ENCODE data around the gene HIF1AN.

Gene HIF1AN

DNA sequence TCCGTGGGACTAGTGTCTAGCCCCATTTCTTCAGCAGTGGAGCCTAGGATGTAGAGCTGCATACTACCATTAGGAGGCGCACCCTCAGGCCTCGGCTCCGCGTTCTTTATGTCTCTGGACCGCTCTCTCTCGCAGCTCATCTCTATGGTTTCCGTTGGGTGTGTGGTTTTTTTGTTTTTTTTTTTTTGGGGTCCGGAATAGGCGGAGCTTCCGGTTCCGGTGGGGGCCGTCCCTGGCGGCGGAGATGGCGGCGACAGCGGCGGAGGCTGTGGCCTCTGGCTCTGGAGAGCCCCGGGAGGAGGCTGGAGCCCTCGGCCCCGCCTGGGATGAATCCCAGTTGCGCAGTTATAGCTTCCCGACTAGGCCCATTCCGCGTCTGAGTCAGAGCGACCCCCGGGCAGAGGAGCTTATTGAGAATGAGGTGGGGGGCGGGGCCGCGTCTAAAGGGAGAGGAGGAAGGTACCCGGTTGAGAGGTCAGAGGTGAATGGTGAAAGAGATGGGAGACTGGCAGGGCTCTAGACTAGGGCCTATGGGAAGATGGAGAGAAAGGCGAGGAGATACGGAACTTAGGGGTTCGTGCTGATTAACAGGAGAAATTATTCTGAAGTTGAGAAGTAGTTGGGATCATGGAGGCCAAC, at the start of gene HIF1AN:
Gene HIF1AN (plus strand): TSS at position 229 of the 639 bp plus-strand sequence. CDS start 16 bp downstream, at position 245.
- Histone ChIP-seq H3K4me1 (peaks cover 8% of the 10 kb centered on the region), H3K27me3 (ENCODE audit: control insufficient read depth, insufficient read depth, low read length) (no peaks in the 10 kb centered on the region), H2AFZ (peak within 1 kb of the TSS; percentile 91), H3K9me3 (ENCODE audit: control insufficient read depth, low read length) (no peaks in the 10 kb centered on the region), H3K36me3 (ENCODE audit: control insufficient read depth, insufficient read depth, low read length) (no peaks in the 10 kb centered on the region), H3K79me2 (peaks cover 8% of the 10 kb centered on the region), H3K9ac (no peak within 1 kb of the TSS), H3K4me2 (ENCODE audit: low read length) (peak within 1 kb of the TSS; percentile 68), H3K27ac (peak within 1 kb of the TSS; percentile 63), H3K4me3 (ENCODE audit: low read depth, low read length) (peak within 1 kb of the TSS; percentile 71)
- TF ChIP-seq, protein P1, sequence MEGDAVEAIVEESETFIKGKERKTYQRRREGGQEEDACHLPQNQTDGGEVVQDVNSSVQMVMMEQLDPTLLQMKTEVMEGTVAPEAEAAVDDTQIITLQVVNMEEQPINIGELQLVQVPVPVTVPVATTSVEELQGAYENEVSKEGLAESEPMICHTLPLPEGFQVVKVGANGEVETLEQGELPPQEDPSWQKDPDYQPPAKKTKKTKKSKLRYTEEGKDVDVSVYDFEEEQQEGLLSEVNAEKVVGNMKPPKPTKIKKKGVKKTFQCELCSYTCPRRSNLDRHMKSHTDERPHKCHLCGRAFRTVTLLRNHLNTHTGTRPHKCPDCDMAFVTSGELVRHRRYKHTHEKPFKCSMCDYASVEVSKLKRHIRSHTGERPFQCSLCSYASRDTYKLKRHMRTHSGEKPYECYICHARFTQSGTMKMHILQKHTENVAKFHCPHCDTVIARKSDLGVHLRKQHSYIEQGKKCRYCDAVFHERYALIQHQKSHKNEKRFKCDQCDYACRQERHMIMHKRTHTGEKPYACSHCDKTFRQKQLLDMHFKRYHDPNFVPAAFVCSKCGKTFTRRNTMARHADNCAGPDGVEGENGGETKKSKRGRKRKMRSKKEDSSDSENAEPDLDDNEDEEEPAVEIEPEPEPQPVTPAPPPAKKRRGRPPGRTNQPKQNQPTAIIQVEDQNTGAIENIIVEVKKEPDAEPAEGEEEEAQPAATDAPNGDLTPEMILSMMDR (IDR thresholded peaks at IDR 0.05), result peak; percentile 99

DNA sequence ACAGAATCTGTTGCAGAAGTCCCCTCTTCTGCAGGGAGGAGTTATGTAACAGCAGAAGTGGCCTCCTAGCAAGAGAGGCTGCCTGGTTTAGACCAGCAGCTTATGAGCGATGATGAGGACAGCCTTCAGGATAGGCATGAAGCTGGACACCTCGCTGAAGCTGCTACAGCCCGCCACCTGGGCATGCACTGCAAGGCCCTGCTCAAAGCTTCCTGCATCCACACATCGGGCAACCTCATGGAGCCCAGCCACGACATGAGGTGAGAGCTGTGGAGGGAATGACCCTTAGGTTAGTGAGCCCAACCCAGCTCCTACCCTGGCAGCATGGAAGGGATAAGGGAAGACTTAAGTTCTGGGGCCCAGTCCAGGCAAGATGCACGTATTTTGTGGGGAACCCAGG, 48.2 kb upstream of the HIF1AN start:
- Histone ChIP-seq H3K9me3 (ENCODE audit: control insufficient read depth, low read length) (no peaks in the 10 kb centered on the region), H3K79me2 (no peaks in the 10 kb centered on the region), H3K4me1 (no peaks in the 10 kb centered on the region), H3K27me3 (ENCODE audit: control insufficient read depth, insufficient read depth, low read length) (no peaks in the 10 kb centered on the region), H3K4me3 (ENCODE audit: low read depth, low read length) (no peak overlapping the region), H2AFZ (no peak overlapping the region), H3K4me2 (ENCODE audit: low read length) (no peak overlapping the region), H3K36me3 (ENCODE audit: control insufficient read depth, insufficient read depth, low read length) (no peaks in the 10 kb centered on the region), H3K9ac (no peak overlapping the region), H3K27ac (no peak overlapping the region)
- TF ChIP-seq, protein P1 (IDR thresholded peaks at IDR 0.05), result no peak

GRCh38 chr10:100489396-100489795, 46.3 kb upstream of the HIF1AN start:
- H3K4me2 ChIP-seq (ENCODE audit: low read length), result no peak overlapping the region
- H3K9me3 ChIP-seq (ENCODE audit: control insufficient read depth, low read length), result no peaks in the 10 kb centered on the region
- no peak overlapping the region for H3K4me3 ChIP-seq (ENCODE audit: low read depth, low read length)
- no peaks in the 10 kb centered on the region for H3K79me2 ChIP-seq
- H3K9ac ChIP-seq, result no peak overlapping the region
- no peak overlapping the region for H3K27ac ChIP-seq
- H3K27me3 ChIP-seq (ENCODE audit: control insufficient read depth, insufficient read depth, low read length), result no peaks in the 10 kb centered on the region
- H3K36me3 ChIP-seq (ENCODE audit: control insufficient read depth, insufficient read depth, low read length), result no peaks in the 10 kb centered on the region
- no peaks in the 10 kb centered on the region for H3K4me1 ChIP-seq
- TF ChIP-seq, protein P1 (IDR thresholded peaks at IDR 0.05), result no peak
- no peak overlapping the region for H2AFZ ChIP-seq

DNA sequence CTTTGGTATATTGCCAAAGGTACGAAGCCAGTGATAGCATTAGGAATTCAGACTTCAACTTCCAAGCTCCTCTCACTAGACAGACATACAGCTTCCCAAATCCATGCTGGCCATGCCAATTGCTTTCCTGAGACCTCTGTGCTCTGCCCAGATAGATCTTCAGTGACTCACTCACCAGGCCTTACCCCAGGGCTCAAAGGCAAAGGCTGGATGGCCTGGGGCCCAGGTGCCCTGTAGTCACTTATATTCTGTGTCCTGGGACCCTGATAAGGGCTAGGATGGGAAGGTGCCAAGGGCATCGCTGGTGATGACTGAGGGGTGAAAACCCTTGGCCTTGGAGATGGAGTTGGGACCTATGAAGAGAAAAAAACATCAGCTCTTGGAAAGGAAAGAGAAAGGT, 45.2 kb upstream of the HIF1AN start:
- Histone ChIP-seq H3K4me3 (ENCODE audit: low read depth, low read length) (no peak overlapping the region), H3K27me3 (ENCODE audit: control insufficient read depth, insufficient read depth, low read length) (no peaks in the 10 kb centered on the region), H3K27ac (no peak overlapping the region), H3K36me3 (ENCODE audit: control insufficient read depth, insufficient read depth, low read length) (no peaks in the 10 kb centered on the region), H3K4me1 (no peaks in the 10 kb centered on the region), H3K4me2 (ENCODE audit: low read length) (no peak overlapping the region), H2AFZ (no peak overlapping the region), H3K9me3 (ENCODE audit: control insufficient read depth, low read length) (no peaks in the 10 kb centered on the region), H3K9ac (no peak overlapping the region), H3K79me2 (no peaks in the 10 kb centered on the region)
- TF ChIP-seq, protein P1 (IDR thresholded peaks at IDR 0.05), result no peak

- Histone ChIP-seq H3K4me3 (ENCODE audit: low read depth, low read length) (no peak overlapping the region), H3K9me3 (ENCODE audit: control insufficient read depth, low read length) (no peaks in the 10 kb centered on the region), H3K4me1 (no peaks in the 10 kb centered on the region), H3K36me3 (ENCODE audit: control insufficient read depth, insufficient read depth, low read length) (no peaks in the 10 kb centered on the region), H3K9ac (no peak overlapping the region), H3K79me2 (no peaks in the 10 kb centered on the region), H3K27ac (no peak overlapping the region), H3K27me3 (ENCODE audit: control insufficient read depth, insufficient read depth, low read length) (no peaks in the 10 kb centered on the region), H2AFZ (no peak overlapping the region), H3K4me2 (ENCODE audit: low read length) (no peak overlapping the region)
- TF ChIP-seq, protein P1 (IDR thresholded peaks at IDR 0.05), result no peak
These were observed 39.2 kb upstream of the HIF1AN start for GRCh38 chr10:100496567-100496966.

All from parathyroid adenoma (tissue), 2 donors.